SK-N-SH (cell line): ENCODE measurements around the gene PWP1. TPM values are rescaled to one million over a fixed set of nuclear protein-coding genes. Genes with fewer than 3 reads are reported as not detected.

ENCODE experiments used
- CTCF ChIA-PET: fragments of 300-600, 350-600 bp; formaldehyde crosslinking; extraction: SDS; loops from one replicate; lab custom pipeline; 2021; lab: Yijun Ruan, JAX
- POLR2A ChIA-PET: fragments of 350-600 bp; sonication (Branson Sonifier 250); formaldehyde crosslinking; extraction: SDS; loops from one replicate; lab custom pipeline; 2020; ENCODE audit warnings: antibody characterized with exemption, inconsistent platforms; lab: Yijun Ruan, JAX
- DNase-seq: peaks from one replicate; pipeline ENCODE4 v3.0.0; 2012
- H2AFZ ChIP-seq: fragments of 200-600 bp; sonication (generic); 2 replicates; pipeline ENCODE4 v1.8.1; 2016; ENCODE audit warnings: antibody characterized with exemption, mild to moderate bottlenecking, low read depth
- H3F3A ChIP-seq: fragments of 200-600 bp; sonication (generic); replicated peaks from 2 replicates; pipeline ENCODE3; 2016; ENCODE audit warnings: antibody characterized with exemption, mild to moderate bottlenecking; ENCODE audit not compliant: insufficient read depth
- H3K27ac ChIP-seq, 2 experiments: fragments of 200-500 bp in 1 of 2; fragments of 200-600 bp in 1 of 2; sonication (Bioruptor generic) in 1 of 2; sonication (generic), shearing (Covaris generic) in 1 of 2; 2 replicates each; pipeline versions ENCODE4 v1.5.1 to v1.6.1; 2014 to 2016; ENCODE audit warnings: low read depth in 2 of 2, inconsistent platforms in 1 of 2, low read length in 1 of 2, mild to moderate bottlenecking in 1 of 2, mixed read lengths in 1 of 2
- H3K27me3 ChIP-seq: fragments of 200-600 bp; sonication (generic), shearing (Covaris generic); 2 replicates; pipeline ENCODE4 v1.6.1; 2016; ENCODE audit warnings: mixed run types; ENCODE audit not compliant: insufficient read depth
- H3K36me3 ChIP-seq, 2 experiments: fragments of 200-500 bp in 1 of 2; fragments of 200-600 bp in 1 of 2; sonication (Bioruptor generic) in 1 of 2; sonication (generic) in 1 of 2; replicated peaks in 1 of 2; 2 replicates each; pipeline versions ENCODE3 to v1.5.1; 2014 to 2016; ENCODE audit warnings: low read length in 1 of 2, mild to moderate bottlenecking in 1 of 2; ENCODE audit not compliant: insufficient read depth in 2 of 2, control insufficient read depth in 1 of 2
- H3K4me1 ChIP-seq, 2 experiments: fragments of 200-500 bp in 1 of 2; fragments of 200-600 bp in 1 of 2; sonication (Bioruptor generic) in 1 of 2; sonication (generic), shearing (Covaris generic) in 1 of 2; 2 replicates each; pipeline versions ENCODE4 v1.5.1 to v1.6.1; 2014 to 2016; ENCODE audit warnings: low read depth in 1 of 2, low read length in 1 of 2, mixed run types in 1 of 2; ENCODE audit not compliant: insufficient read depth in 2 of 2, control insufficient read depth in 1 of 2
- H3K4me2 ChIP-seq: fragments of 200-600 bp; sonication (generic), shearing (Covaris generic); 2 replicates; pipeline ENCODE4 v1.6.1; 2017; ENCODE audit warnings: mixed run types
- H3K4me3 ChIP-seq, 2 experiments: fragments of 200-500 bp in 1 of 2; fragments of 200-600 bp in 1 of 2; sonication (Bioruptor generic) in 1 of 2; sonication (generic), shearing (Covaris generic) in 1 of 2; 2 replicates each; pipeline versions ENCODE4 v1.5.1 to v1.8.1; 2014 to 2016; ENCODE audit warnings: low read depth in 2 of 2, inconsistent platforms in 1 of 2, low read length in 1 of 2, mild to moderate bottlenecking in 1 of 2, mixed read lengths in 1 of 2, moderate library complexity in 1 of 2
- H3K79me2 ChIP-seq: fragments of 200-600 bp; sonication (generic); 2 replicates; pipeline ENCODE4 v1.8.1; 2017; ENCODE audit warnings: mild to moderate bottlenecking; ENCODE audit not compliant: insufficient read depth
- H3K9ac ChIP-seq: fragments of 200-600 bp; sonication (generic); 2 replicates; pipeline ENCODE4 v1.6.1; 2017; ENCODE audit warnings: mixed run types
- H3K9me2 ChIP-seq: fragments of 200-600 bp; sonication (generic); 2 replicates; pipeline ENCODE4 v1.6.1; 2017; ENCODE audit warnings: mixed run types
- H3K9me3 ChIP-seq: fragments of 200-600 bp; sonication (generic); 2 replicates; pipeline ENCODE4 v1.6.1; 2017; ENCODE audit warnings: mixed run types, mild to moderate bottlenecking, moderate library complexity
- H4K20me1 ChIP-seq: fragments of 200-600 bp; sonication (generic); 2 replicates; pipeline ENCODE4 v1.6.1; 2017; ENCODE audit warnings: mild to moderate bottlenecking, mixed run types; ENCODE audit not compliant: insufficient read depth
- ELF1 ChIP-seq: IDR thresholded peaks from 2 replicates; pipeline ENCODE4 v1.4.0; 2012
- FOXM1 ChIP-seq: IDR thresholded peaks from 2 replicates; pipeline ENCODE4 v1.4.0; 2012; ENCODE audit warnings: low read depth, mild to moderate bottlenecking
- GABPA ChIP-seq: IDR thresholded peaks from 2 replicates; pipeline ENCODE4 v1.4.0; 2012; ENCODE audit warnings: low read depth, mild to moderate bottlenecking
- IRF3 ChIP-seq: fragments of 150-350 bp; IDR thresholded peaks from 2 replicates; pipeline ENCODE4 v1.6.1; 2016; ENCODE audit warnings: mild to moderate bottlenecking, low read depth, low read length
- MEF2A ChIP-seq: IDR thresholded peaks from 2 replicates; pipeline ENCODE4 v1.4.0; 2012; ENCODE audit warnings: low read depth, borderline replicate concordance
- NFIC ChIP-seq: IDR thresholded peaks from 2 replicates; pipeline ENCODE4 v1.4.0; 2012; ENCODE audit warnings: borderline replicate concordance
- PBX3 ChIP-seq: IDR thresholded peaks from 2 replicates; pipeline ENCODE4; 2012
- RCOR1 ChIP-seq: fragments of 150-350 bp; IDR thresholded peaks from 2 replicates; pipeline ENCODE4 v1.6.1; 2017; ENCODE audit warnings: antibody characterized with exemption, low read length
- REST ChIP-seq: IDR thresholded peaks from 2 replicates; pipeline ENCODE4 v1.6.1; 2012; ENCODE audit warnings: mild to moderate bottlenecking, low read depth, low read length, moderate library complexity
- RXRA ChIP-seq: IDR thresholded peaks from 2 replicates; pipeline ENCODE4 v1.4.0; 2012; ENCODE audit warnings: low read depth, mild to moderate bottlenecking, borderline replicate concordance
- SMC3 ChIP-seq: IDR thresholded peaks from 2 replicates; pipeline ENCODE4 v1.6.1; 2012; ENCODE audit warnings: low read depth, low read length, improper control_type of control experiment
- TAF1 ChIP-seq: IDR thresholded peaks from 2 replicates; pipeline ENCODE4 v1.6.1; 2012; ENCODE audit warnings: low read depth, mild to moderate bottlenecking, low read length, moderate library complexity, borderline replicate concordance
- TEAD4 ChIP-seq: IDR thresholded peaks from 2 replicates; pipeline ENCODE4 v1.4.0; 2012; ENCODE audit warnings: mild to moderate bottlenecking, borderline replicate concordance; ENCODE audit not compliant: insufficient read depth
- USF2 ChIP-seq: fragments of 150-350 bp; IDR thresholded peaks from 2 replicates; pipeline ENCODE4 v1.6.1; 2017; ENCODE audit warnings: antibody characterized with exemption, low read length, low read depth, borderline replicate concordance
- ZBTB33 ChIP-seq: IDR thresholded peaks from 2 replicates; pipeline ENCODE4 v1.4.0; 2012; ENCODE audit warnings: low read depth, borderline replicate concordance
- WGBS: methylation state at CpG from one replicate; pipeline ENCODE4 v1.1.6; 2017; ENCODE audit warnings: low lambda C conversion rate; 5-methylcytosine and 5-hydroxymethylcytosine counted together
- polyA plus RNA-seq, 3 experiments: library from polyadenylated mRNA; depleted of rRNA; stranded (reverse); fragments of >200 nt; gene quantifications; 2 replicates each; pipeline ENCODE4 v1.2.3, GENCODE V29; 2012

Gene PWP1
- polyA plus RNA-seq, 1 of the 3 experiments (the other 2 are of a cell fraction) = 129 TPM

GRCh38 chr12:107684029-107684795, 1.4 kb upstream of the PWP1 start:
- no peaks in the 10 kb centered on the region for H3K9me3 ChIP-seq
- ChIA-PET CTCF (interaction anchor here (1.1 to 1.9 kb wide), 4 partner anchors 8 to 281 kb away, joined by 3 to 8 read pairs (median 6); no protein-coding TSS in a partner anchor), POLR2A (no interaction called here)
- H3K79me2 ChIP-seq = peaks cover 36% of the 10 kb centered on the region
- no peak overlapping the region for H3K27ac ChIP-seq
- WGBS = 78% methylated on average over 3 of the region's 3 CpGs
- H3K9ac ChIP-seq = no peak overlapping the region
- peaks cover 4% of the 10 kb centered on the region for H3F3A ChIP-seq
- H4K20me1 ChIP-seq = no peaks in the 10 kb centered on the region
- H3K9me2 ChIP-seq = no peaks in the 10 kb centered on the region
- DNase-seq = no peak
- H3K4me1 ChIP-seq = peaks cover 0 to 7% of the 10 kb centered on the region in 2 experiments; a peak in 2 of 4 replicates
- H3K4me3 ChIP-seq = no peak overlapping the region; a peak in 2 of 4 replicates
- H3K36me3 ChIP-seq = peaks cover 8 to 10% of the 10 kb centered on the region in 2 experiments
- no peaks in the 10 kb centered on the region; the same call in 1 of the 2 replicates for H3K27me3 ChIP-seq
- H3K4me2 ChIP-seq = peak overlapping the region; percentile 93
- no peak overlapping the region for H2AFZ ChIP-seq
- TF ChIP-seq NFIC (no peak), USF2 (no peak), TEAD4 (no peak), ZBTB33 (no peak), MEF2A (no peak), IRF3 (no peak), FOXM1 (no peak), SMC3 (no peak), GABPA (no peak), RCOR1 (no peak), TAF1 (no peak), ELF1 (no peak), RXRA (no peak), PBX3 (no peak), REST (no peak)
